Hepatocyte (in vitro differentiated cells): ENCODE results near the gene SMC5. TPM values are rescaled to one million over a fixed set of nuclear protein-coding genes. Genes with fewer than 3 reads are reported as not detected.

Experiments used
- DNase-seq: peaks from one replicate; pipeline ENCODE4 v3.0.0-alpha.2; 2016; ENCODE audit warnings: low spot score
- H2AFZ ChIP-seq: fragments of 200-600 bp; sonication (generic); 2 replicates; pipeline ENCODE4 v1.6.0; 2016; ENCODE audit warnings: antibody characterized with exemption, mild to moderate bottlenecking
- H3K27ac ChIP-seq: fragments of 200-600 bp; sonication (generic); 2 replicates; pipeline ENCODE4 v1.5.1; 2016; ENCODE audit warnings: mild to moderate bottlenecking
- H3K27me3 ChIP-seq: fragments of 200-600 bp; sonication (generic); 2 replicates; pipeline ENCODE4 v1.6.1; 2016
- H3K36me3 ChIP-seq: fragments of 200-600 bp; sonication (generic); replicated peaks from 2 replicates; pipeline ENCODE4 v1.5.1; 2016; ENCODE audit warnings: low read depth; ENCODE audit not compliant: insufficient read depth
- H3K4me1 ChIP-seq: fragments of 200-600 bp; sonication (generic); 2 replicates; pipeline ENCODE4 v1.5.1; 2016; ENCODE audit warnings: mild to moderate bottlenecking, moderate library complexity; ENCODE audit not compliant: insufficient read depth
- H3K4me2 ChIP-seq: fragments of 200-600 bp; sonication (generic); 2 replicates; pipeline ENCODE4 v1.6.0; 2016
- H3K4me3 ChIP-seq: fragments of 200-600 bp; sonication (generic); 2 replicates; pipeline ENCODE4 v1.5.1; 2016; ENCODE audit warnings: mild to moderate bottlenecking
- H3K79me2 ChIP-seq: fragments of 200-600 bp; sonication (generic); 2 replicates; pipeline ENCODE4 v1.6.0; 2017; ENCODE audit warnings: mild to moderate bottlenecking
- H3K9me2 ChIP-seq: fragments of 200-600 bp; sonication (generic); replicated peaks from 2 replicates; pipeline ENCODE4 v1.6.0; 2017; ENCODE audit warnings: mild to moderate bottlenecking; ENCODE audit not compliant: insufficient read depth
- H3K9me3 ChIP-seq: fragments of 200-600 bp; sonication (generic); 2 replicates; pipeline ENCODE4 v1.5.1; 2016; ENCODE audit warnings: low read depth, mild to moderate bottlenecking
- H4K20me1 ChIP-seq: fragments of 200-600 bp; sonication (generic); 2 replicates; pipeline ENCODE4 v1.6.0; 2016; ENCODE audit warnings: mild to moderate bottlenecking; ENCODE audit not compliant: insufficient read depth, poor library complexity, severe bottlenecking
- EZH2 ChIP-seq: fragments of 200-600 bp; sonication (generic); IDR thresholded peaks from 2 replicates; pipeline ENCODE4 v1.6.1; 2016; ENCODE audit warnings: antibody characterized with exemption, mild to moderate bottlenecking, borderline replicate concordance
- EZH2phosphoT487 ChIP-seq: fragments of 200-600 bp; sonication (generic); IDR thresholded peaks from one replicate; pipeline ENCODE4 v1.6.1; 2018; ENCODE audit warnings: antibody characterized with exemption, mild to moderate bottlenecking, low read depth, moderate library complexity; ENCODE audit not compliant: unreplicated experiment, severe bottlenecking
- WGBS: methylation state at CpG from one replicate; pipeline ENCODE4 v1.1.6; 2016; ENCODE audit warnings: low lambda C conversion rate; ENCODE audit errors: missing lambda C conversion rate; 5-methylcytosine and 5-hydroxymethylcytosine counted together
- polyA plus RNA-seq: library from polyadenylated mRNA; unstranded; fragments of >200 nt; fragmentation: Nextera tagmentation; extraction: Ambion mirVana; gene quantifications from 2 replicates; pipeline ENCODE4 v1.2.1, GENCODE V29; 2016
- total RNA-seq: library from RNA; depleted of rRNA; stranded (reverse); fragments of >200 nt; gene quantifications from 2 replicates; pipeline ENCODE4 v1.2.3, GENCODE V29; 2014
- TF ChIP-seq, protein P1 (sequence below): fragments of 200-600 bp; sonication (generic); IDR thresholded peaks from 2 replicates; pipeline ENCODE4 v1.5.1; 2016; ENCODE audit warnings: antibody characterized with exemption, mild to moderate bottlenecking; ENCODE audit not compliant: poor library complexity

Gene SMC5
- total and polyA plus RNA-seq, 2 experiments from 2014 or later = 14.9 to 30.7 TPM

- H3K27me3 ChIP-seq = no peaks in the 10 kb centered on the region
- WGBS = 88% methylated on average over 17 of the region's 17 CpGs
Observed at GRCh38 chr9:70374962-70375618, 116.3 kb downstream of the SMC5 start.

GRCh38 chr9:70382046-70382708 is 123.4 kb downstream of the SMC5 start:
- H3K9me2 ChIP-seq = no peaks in the 10 kb centered on the region
- no peaks in the 10 kb centered on the region for H3K27me3 ChIP-seq
- no peak for TF ChIP-seq EZH2phosphoT487
- no peak for TF ChIP-seq EZH2
- TF ChIP-seq, protein P1, sequence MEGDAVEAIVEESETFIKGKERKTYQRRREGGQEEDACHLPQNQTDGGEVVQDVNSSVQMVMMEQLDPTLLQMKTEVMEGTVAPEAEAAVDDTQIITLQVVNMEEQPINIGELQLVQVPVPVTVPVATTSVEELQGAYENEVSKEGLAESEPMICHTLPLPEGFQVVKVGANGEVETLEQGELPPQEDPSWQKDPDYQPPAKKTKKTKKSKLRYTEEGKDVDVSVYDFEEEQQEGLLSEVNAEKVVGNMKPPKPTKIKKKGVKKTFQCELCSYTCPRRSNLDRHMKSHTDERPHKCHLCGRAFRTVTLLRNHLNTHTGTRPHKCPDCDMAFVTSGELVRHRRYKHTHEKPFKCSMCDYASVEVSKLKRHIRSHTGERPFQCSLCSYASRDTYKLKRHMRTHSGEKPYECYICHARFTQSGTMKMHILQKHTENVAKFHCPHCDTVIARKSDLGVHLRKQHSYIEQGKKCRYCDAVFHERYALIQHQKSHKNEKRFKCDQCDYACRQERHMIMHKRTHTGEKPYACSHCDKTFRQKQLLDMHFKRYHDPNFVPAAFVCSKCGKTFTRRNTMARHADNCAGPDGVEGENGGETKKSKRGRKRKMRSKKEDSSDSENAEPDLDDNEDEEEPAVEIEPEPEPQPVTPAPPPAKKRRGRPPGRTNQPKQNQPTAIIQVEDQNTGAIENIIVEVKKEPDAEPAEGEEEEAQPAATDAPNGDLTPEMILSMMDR = no peak
- H4K20me1 ChIP-seq = no peaks in the 10 kb centered on the region
- H3K27ac ChIP-seq = no peak overlapping the region
- no peak for DNase-seq
- H3K4me2 ChIP-seq = no peak overlapping the region
- no peak overlapping the region for H2AFZ ChIP-seq
- no peak overlapping the region for H3K4me3 ChIP-seq
- H3K79me2 ChIP-seq = peaks cover 4% of the 10 kb centered on the region
- H3K36me3 ChIP-seq = no peaks in the 10 kb centered on the region
- 95% methylated on average over 6 of the region's 6 CpGs for WGBS
- H3K9me3 ChIP-seq = no peaks in the 10 kb centered on the region
- H3K4me1 ChIP-seq = no peaks in the 10 kb centered on the region

More at GRCh38 chr9:70374962-70375618, 116.3 kb downstream of the SMC5 start:
- H3K79me2 ChIP-seq = no peaks in the 10 kb centered on the region
- H3K4me3 ChIP-seq = no peak overlapping the region
- no peaks in the 10 kb centered on the region for H3K9me3 ChIP-seq
- H3K36me3 ChIP-seq = no peaks in the 10 kb centered on the region
- TF ChIP-seq EZH2phosphoT487 = no peak
- H2AFZ ChIP-seq = no peak overlapping the region
- no peak overlapping the region for H3K27ac ChIP-seq
- H3K4me2 ChIP-seq = no peak overlapping the region
- no peaks in the 10 kb centered on the region for H4K20me1 ChIP-seq
- DNase-seq = no peak
- H3K4me1 ChIP-seq = no peaks in the 10 kb centered on the region
- no peaks in the 10 kb centered on the region for H3K9me2 ChIP-seq

- Histone ChIP-seq H3K9me2 (no peaks in the 10 kb centered on the region), H3K9me3 (no peaks in the 10 kb centered on the region), H3K4me3 (no peak overlapping the region), H3K79me2 (peaks cover 10% of the 10 kb centered on the region), H3K27me3 (no peaks in the 10 kb centered on the region), H3K4me2 (no peak overlapping the region), H4K20me1 (peaks cover under 1% of the 10 kb centered on the region), H3K27ac (no peak overlapping the region), H2AFZ (no peak overlapping the region), H3K36me3 (no peaks in the 10 kb centered on the region), H3K4me1 (no peaks in the 10 kb centered on the region)
- WGBS = 82% methylated on average over 9 of the region's 9 CpGs
- TF ChIP-seq EZH2phosphoT487 = no peak
- TF ChIP-seq, protein P1 = no peak
- TF ChIP-seq EZH2 = no peak
- DNase-seq = no peak
Observed at GRCh38 chr9:70382709-70383605, 124.2 kb downstream of the SMC5 start.
